NB4 (cell line): ENCODE measurements around the gene ARID2.

Experiments
- CTCF ChIP-seq: IDR thresholded peaks from one replicate; pipeline ENCODE4 v1.5.1; 2012; ENCODE audit warnings: low read depth, low read length
- MAX ChIP-seq: IDR thresholded peaks from 2 replicates; pipeline ENCODE4 v1.6.1; 2011; ENCODE audit warnings: low read depth, low read length
- MYC ChIP-seq: IDR thresholded peaks from 2 replicates; pipeline ENCODE4 v1.6.1; 2011; ENCODE audit warnings: low read depth, low read length
- POLR2A ChIP-seq: IDR thresholded peaks from 2 replicates; pipeline ENCODE4 v1.6.1; 2011; ENCODE audit warnings: mild to moderate bottlenecking; ENCODE audit not compliant: insufficient read length; ENCODE audit errors: extremely low read depth

- TF ChIP-seq CTCF (no peak), POLR2A (no peak), MAX (no peak), MYC (no peak)
Observed at GRCh38 chr12:45898094-45898493, 168.6 kb downstream of the ARID2 start.
